GOT3 (cell line): Measurements from ENCODE around the gene PROC.

Experiments used
- DNase-seq: peaks from one replicate; lab custom pipeline; 2025; ENCODE audit warnings: mixed read lengths; lab: John Stamatoyannopoulos, UW

The PROC gene

DNA sequence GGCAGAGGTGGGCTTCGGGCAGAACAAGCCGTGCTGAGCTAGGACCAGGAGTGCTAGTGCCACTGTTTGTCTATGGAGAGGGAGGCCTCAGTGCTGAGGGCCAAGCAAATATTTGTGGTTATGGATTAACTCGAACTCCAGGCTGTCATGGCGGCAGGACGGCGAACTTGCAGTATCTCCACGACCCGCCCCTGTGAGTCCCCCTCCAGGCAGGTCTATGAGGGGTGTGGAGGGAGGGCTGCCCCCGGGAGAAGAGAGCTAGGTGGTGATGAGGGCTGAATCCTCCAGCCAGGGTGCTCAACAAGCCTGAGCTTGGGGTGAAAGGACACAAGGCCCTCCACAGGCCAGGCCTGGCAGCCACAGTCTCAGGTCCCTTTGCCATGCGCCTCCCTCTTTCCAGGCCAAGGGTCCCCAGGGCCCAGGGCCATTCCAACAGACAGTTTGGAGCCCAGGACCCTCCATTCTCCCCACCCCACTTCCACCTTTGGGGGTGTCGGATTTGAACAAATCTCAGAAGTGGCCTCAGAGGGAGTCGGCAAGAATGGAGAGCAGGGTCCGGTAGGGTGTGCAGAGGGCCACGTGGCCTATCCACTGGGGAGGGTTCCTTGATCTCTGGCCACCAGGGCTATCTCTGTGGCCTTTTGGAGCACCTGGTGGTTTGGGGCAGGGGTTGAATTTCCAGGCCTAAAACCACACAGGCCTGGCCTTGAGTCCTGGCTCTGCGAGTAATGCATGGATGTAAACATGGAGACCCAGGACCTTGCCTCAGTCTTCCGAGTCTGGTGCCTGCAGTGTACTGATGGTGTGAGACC lies at the start of gene PROC:
PROC (plus strand) TSS at position 128 of the 812 bp plus-strand sequence. CDS start 1,516 bp downstream, outside the sequence.
- no peak for DNase-seq

DNA sequence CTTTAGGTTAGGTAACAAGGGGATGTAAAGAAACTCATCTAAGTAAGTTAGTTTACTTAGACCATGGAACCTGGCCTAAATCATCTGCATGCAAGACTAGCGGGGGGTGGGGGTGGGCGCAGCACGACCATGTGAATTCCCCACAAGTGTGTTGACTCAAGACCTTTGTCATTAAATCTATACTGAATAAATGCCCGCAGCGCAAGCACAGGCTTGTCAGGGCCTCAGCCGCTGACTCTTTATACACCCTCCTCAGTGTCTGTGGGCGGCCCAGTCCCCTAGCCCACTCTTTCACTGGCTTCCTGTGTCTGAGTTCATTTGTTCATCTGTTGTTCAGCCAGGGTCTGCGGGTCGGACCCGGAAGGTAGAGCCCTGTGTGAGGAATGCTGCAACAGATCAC lies 48.2 kb upstream of the PROC start:
- no peak for DNase-seq

DNA sequence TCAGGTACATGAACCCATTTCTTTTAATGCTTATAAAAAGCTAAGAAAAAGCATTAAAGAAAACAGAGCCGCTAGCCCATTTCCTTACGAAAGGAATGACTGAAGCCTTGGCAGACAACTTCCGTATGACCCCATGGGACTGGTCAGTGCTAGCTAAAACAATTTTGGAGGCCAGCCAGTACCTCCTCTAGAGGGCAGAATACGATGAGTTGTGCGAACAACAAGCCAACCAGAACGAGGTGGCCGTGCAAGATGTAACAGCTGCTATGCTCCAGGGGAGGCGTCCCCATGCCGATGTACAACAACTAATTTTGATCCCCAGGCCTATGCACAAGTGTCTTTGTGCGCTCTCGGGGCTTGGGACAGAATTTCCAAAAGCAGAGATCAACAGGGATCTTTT lies 47.2 kb upstream of the PROC start:
- peak; percentile 52 for DNase-seq

DNA sequence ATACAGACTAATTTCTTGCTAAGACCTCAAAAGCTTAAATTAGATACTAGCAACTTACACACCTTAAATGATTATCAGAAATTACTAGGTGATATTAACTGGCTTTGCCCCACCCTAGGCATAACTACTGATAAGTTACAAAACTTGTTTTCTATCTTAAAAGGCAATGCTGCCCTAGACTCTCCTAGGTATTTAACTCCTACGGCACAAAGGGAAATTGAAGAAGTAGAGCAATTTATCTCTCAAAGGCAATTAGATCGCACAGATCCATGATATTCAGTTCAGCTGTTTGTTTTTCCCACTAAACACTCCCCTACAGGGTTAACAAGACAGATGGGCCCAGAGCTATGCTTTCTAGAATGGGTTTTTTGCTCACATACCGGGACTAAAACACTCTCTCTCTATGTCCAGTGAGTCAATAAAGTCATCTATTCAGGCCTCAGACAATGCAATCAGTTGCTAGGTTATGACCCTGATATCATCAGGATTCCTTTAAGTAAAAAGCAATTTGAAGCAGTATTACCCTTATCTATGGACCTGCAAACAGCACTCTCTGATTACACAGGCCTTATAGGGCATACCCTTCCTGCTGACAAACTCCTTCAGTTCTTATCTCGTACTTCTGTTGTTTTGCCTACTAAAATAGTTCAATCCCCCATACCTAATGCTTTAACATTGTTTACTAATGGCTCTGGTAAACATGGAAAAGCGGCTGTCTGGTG lies 44.7 kb upstream of the PROC start:
- no peak for DNase-seq

DNA sequence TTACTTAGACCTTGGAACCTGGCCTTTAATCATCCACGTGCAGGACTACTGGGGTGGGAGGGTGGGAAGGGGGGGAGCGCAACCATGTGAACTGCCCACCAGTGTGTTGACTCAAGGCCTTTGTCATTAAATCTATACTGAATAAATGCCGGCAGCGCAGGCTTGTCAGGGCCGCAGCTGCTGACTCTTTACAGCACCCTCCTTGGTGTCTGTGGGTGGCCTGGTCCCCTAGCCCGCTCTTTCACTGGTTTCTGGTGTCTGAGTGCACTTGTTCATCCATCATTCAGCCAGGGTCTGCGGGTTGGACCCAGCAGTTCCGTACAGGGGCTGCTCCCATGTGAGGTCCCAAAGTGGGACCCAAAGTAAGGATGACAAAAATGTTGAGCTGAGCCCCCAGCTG lies 42.0 kb upstream of the PROC start:
- no peak for DNase-seq

DNA sequence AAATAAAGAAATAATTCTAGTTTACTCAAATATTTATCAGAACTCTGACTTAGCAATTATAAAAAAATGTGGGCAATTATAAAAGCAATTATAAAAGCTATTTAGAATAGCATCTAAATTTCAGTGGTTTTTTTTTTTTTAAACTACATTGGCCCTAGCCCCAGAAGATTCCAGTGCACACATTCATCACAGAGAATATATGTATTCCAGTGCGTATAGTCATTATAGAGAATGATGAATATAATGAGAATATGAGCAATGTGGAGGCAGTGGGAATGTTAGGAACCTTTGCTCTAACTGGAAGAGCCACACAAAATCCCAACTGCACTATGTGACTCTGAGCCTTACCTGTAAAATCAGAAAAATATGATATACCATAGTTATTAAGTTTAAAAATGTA lies 41.0 kb upstream of the PROC start:
- DNase-seq: no peak

DNA sequence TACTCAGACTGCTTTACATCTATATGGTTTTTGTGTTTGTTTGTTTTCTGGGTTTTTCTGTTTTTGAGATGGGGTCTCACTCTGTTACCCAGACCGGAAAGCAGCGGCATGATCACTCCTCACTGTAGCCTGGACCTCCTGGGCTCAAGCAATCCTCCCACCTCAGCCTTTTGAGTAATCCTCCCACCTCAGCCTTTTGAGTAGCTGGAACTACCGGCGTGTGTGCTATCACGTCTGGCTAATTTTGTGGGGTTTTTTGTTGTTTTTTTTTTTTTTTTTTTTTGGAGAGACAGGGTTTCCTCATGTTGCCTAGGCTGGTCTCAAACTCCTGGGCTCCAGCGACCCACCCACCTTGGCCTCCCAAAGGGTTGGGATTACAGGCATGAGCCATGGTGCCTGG lies 39.5 kb upstream of the PROC start:
- DNase-seq: no peak

DNA sequence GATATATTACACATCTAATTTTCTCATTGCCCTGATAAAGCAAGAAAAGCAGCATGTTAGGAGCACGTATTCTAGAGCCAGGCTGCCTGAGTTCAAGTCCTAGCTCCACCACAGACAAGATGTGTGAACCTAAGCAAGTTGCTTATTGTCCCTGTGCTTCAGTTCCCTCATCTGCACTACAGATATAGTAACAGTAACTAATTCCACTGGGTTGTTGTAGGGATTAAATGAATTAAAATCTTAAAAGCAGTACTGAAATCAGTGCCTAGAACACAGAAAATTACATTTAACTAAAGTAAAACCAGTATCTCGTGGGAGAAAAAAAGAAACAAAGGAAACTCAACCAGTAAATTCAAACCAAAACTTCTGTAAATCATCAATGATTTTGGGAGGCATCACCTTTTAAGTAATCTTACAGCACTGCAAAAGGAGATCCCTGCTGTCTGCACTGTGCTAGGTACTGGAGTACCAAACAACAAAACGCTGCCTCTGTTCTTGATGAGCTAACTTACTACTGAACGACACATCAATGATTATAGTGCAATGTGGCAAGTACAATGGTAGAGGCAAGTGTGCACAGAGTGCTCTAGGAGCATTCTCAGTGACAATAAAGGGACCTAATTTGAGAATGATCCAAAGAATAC lies 38.4 kb upstream of the PROC start:
- DNase-seq: no peak

DNA sequence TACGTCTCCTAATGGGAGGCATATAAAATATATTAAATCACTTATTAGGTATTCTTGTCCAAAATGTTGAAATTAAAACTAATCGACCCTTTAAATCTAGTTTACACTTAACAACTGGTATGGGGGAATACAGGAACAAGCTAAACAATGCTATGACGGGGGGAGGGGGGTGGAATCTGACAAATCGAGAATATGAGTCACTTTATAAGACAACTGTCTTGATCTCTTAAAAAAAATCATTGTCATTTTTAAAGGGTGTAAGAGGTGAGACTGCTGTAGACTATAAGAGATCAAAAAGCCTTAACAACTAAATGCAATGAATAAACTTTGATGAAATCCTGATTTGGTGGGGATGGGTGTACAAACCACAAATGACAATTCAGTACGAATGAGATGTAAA lies 36.5 kb upstream of the PROC start:
- no peak for DNase-seq

DNA sequence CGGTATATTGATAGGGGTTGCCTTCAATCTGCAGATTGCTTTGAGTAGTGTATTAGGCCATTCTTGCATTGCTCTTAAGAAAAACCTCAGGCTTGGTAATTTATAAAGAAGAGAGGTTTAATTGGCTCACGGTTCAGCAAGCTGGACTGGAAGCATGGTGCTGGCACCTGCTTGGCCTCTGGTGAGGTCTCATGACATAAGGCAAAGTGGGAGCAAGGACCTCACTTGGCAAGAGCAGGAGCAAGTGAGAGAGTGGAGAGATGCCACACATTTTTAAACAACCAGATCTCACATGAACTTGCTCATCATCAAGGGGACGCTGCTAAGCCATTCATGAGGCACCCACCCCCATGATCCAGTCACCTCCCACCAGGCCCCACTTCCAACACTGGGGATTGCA lies 35.4 kb upstream of the PROC start:
- no peak for DNase-seq

DNA sequence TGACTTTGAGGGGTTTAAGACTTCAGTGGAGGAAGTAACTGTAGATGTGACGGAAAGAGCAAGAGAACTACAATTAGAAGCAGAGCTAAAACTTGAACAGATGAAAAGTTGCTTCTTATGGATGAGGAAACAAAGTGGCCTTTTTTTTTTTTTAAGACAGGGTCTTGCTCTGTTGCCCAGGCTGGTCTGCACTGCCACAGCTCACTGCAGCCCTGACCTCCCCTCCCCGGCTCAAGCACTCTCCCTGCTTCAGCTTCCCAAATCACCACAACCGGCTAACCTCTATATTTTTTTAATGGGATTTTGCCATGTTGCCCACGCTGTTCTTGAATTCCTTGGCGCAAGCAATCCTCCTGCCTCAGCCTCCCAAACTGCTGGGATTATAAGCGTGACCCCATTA lies 33.7 kb upstream of the PROC start:
- DNase-seq: no peak

DNA sequence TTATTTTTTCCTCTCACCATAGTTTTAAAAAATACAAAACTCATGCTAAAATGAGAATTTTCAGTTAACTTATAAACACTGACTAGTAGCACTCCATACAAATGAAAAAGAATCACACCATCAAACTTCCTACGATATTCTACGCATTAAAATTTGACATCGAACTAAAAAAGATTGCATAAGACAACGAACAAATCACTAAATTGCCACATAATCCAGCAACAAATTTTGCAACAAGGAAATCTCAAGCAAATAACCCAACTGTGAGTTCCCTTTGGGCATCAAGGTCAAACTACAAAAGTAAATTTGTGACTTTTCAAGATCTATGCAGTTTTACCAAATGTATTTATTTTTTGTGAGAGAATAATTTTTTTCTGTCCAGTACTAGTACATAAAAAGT lies 32.0 kb upstream of the PROC start:
- no peak for DNase-seq

DNA sequence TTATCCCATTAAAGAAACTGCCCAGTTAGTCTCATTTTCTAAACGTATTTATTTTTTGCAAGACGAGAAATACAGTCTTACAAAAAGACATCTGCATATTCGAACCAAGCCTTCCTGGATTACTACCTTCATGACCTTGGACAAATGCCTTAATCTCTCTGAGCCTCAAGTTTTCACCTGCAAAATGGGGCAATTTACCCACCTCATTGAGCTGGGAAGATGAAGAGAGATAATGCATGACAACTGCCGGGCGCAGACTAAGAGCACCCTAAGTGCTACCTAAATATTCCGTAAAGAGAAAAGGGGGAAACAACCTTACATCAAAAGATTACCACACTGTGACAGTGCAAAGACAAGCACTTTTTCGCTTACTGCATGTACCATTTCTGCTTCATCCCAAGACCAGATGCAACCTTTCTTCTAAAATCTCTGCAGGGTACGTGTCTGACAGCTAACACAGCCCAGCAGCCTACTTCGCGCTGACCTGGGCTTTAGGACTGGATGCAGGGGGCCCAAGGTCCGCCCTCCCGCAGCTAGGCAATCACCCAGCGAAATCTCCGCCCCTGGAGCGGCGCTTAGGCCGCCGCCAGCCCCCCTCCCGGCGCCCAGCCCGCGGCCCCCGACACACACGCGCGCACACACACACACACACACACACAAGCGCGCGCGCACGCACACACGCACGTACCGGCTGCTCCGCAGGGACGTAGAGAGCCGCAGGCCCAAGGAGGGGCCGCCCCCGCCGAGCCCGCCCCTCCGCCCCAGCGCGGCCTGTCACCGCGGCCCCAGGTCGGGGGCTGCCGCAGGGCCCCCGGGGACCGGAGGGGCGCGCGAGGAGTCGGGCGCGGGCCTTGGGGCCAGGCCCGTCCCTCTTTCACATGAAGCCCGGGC lies 31.2 kb upstream of the PROC start:
- peak; percentile 60 for DNase-seq

DNA sequence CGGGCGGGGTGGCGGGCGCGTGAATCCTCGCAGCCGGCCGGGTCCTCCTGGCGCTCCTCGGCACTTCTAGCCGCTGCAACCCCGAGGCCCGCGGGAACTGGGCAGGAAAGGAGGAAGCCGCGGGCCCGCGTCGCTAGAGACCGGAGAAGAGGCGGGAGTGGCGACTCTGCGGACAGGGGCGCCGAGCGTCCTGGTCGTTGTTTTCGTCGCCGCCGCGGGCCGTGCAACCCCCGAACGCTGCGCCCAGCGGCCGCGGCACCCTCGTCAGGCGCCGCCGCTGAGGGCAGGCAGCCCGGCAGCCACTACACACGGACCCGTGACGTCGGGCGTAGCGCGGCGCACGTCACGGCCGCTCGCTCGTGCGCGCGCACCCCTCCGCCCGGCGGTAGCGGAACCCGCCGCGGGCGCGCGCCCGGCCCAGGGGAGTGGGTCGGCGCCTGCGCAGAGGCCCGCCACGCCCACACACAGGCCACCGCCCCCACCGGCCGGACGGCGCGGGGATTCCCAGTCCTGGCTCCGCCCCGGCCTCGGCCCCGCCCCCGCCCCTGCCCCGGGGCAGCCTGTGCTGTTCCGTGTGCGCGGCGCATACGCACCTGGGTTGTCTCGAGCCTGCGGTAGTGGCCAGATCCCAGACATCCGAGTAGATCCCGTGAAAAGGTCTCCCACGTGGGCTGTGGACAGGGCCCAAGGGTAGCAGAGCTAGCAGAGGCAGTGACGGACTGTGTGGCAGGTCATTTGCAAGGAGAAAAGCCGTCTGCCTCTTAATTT lies 30.4 kb upstream of the PROC start, which contains the start of gene MAP3K2:
MAP3K2 (minus strand) TSS at position 321 of the 768 bp plus-strand sequence. CDS start 44,846 bp downstream, outside the sequence.
- peak; percentile 61 for DNase-seq

DNA sequence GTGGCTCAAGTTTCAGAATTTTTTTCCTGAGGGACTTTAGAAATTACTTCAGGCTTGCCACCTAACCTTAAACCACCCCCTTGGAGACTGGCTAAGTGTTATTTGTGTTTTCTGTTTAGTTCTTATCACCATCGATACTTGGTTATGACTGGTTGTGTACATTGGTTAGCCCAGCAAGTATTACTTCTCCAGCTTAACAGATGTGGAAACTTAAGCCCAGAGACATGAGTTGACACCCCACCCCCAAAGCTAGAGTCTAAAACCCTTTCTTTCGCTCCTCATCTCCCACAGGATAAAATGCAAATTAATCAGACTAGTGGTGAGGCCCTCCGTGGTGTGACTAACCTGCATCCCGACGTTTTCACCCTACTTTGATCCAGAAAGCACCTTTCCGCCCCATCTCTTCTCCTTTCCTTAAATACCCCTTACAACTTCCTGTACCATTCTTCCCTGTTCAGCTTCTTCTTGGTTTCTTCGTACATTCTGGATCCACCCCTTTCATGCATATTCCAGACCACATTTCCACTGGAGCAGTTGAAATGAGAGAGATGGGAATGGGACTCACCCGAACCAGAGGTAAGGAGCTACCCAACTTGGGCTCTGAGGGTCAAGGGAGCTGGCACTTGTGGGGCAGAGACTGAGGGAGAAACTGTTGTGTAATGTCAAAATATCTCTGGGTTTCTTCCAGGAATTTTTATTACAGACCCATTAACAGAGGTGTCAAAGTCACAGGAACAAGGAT lies 29.6 kb upstream of the PROC start:
- DNase-seq: no peak

DNA sequence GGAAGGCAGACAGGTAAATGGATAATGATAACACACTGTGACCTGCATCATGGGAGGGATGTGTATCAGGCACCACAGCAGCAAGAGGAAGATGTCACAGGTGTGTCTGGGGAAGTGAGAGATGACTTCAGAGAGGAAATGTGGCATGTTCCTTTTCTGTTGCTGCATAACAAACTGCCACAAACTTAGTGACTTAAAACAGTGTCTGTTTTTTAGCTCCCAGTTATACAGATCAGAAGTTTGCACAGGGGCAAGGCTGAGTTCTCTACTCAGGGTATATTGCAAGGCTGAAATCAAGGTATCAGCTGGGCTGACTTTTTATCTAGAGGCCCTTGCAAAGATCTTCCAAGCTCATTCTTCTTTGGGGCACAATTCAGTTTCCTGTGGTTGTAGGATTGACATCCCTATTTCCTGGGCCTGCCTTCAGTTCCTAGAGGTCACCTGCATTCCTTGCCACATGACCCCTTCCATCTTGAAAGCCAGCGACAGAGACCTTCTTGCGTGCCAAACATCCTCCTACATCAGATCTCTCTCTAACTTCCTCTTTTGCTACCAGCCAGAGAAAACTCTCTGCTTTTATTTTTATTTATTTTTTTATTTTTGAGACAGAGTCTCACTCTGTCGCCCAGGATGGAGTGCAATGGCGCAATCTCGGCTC lies 28.3 kb upstream of the PROC start:
- no peak for DNase-seq

DNA sequence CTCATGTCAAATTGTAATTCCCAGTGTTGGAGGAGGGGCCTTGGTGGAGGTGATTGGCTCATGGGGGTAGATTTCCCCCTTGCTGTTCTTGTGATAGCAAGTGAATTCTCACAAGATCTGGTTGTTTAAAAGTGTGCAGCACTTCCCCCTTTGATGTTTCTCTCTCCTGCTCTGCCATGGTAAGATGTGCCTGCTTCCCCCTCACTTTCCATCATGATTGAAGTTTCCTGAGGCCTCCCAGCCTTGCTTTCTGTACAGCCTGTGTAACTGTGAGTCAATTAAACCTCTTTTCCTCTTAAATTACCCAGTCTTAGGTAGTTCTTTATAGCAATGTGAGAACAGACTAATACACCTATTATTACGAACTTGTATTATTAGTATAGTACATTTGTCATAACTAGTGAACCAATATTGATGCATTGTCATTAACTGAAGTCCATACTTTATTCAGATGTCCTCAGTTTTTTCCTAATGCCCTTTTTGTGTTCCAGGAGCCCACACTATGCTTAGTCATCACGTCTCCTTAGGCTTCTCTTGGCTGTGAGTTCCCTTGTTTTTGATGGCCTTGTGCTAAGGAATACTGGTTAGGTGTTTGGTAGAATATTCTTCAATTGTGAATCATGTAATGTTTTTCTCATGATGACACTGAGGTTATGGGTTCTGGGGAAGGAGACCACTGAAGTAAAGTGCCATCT lies 25.9 kb upstream of the PROC start:
- no peak for DNase-seq

DNA sequence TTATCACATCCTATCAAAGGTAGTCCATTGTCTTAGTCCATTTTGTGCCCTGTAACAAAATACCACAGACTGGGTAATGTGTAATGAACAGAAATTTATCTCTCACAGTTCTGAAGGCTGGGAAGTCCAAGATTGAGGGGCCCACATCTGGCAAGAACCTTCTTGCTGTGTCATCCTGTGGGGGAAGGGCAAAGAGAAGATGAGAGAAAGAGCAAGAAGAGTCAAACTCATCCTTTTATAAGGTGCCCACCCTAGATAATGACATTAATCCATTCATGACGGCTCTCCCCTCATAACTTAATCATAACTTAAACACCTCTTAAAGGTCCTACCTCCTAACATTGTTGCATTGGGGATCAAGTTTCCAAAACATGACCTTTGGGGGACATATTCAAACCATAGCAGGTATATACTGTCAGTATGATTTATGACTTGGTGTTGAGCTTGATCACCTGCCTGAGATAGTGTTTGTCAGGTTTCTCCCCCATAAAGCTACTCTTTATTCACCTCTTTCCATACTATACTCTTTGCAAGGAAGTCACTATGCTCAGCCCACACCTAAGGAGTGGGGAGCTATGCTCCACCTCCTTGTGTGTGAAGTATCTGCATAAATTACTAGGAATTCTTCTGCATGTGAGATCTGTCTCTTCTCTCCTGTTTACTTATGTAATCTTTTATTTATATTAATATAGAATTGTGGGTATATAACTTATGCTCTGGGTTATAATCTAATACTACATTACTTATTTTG lies 25.2 kb upstream of the PROC start:
- no peak for DNase-seq
